Tibial nerve (tissue), 4 donors: ENCODE results near the gene ANKRD9.

Experiments
- CTCF ChIP-seq, 5 experiments: fragments of 200-600 bp in 3 of 5; fragments of 450-650 bp in 2 of 5; sonication (generic) in 3 of 5; IDR thresholded peaks; one replicate each; pipeline ENCODE4 v1.5.1; 2016 to 2019; ENCODE audit warnings: antibody characterized with exemption in 5 of 5, mild to moderate bottlenecking in 3 of 5, moderate library complexity in 2 of 5
- EP300 ChIP-seq, 2 donors: sonication (generic); formaldehyde crosslinking; IDR thresholded peaks; one replicate each; pipeline ENCODE4 v1.6.1; 2017; ENCODE audit warnings: antibody characterized with exemption in 2 of 2, mild to moderate bottlenecking in 1 of 2

GRCh38 chr14:102486513-102487203 lies 22.9 kb downstream of the ANKRD9 start:
- TF ChIP-seq CTCF (IDR thresholded peaks at IDR 0.05), result no peak
- no peak for TF ChIP-seq EP300 (IDR thresholded peaks at IDR 0.05)
